Esophagus squamous epithelium (tissue), 5 donors: ENCODE results near the gene BMP2K. TPM values are rescaled to one million over a fixed set of nuclear protein-coding genes. Genes with fewer than 3 reads are reported as not detected.

ENCODE experiments used
- DNase-seq: peaks from one replicate; lab custom pipeline; 2025; lab: John Stamatoyannopoulos, UW
- H3K27ac ChIP-seq, 4 donors: fragments of 200-600 bp; sonication (generic); one replicate each; pipeline ENCODE4 v1.5.1; 2016 to 2019; ENCODE audit warnings: mild to moderate bottlenecking in 1 of 4
- H3K27me3 ChIP-seq, 4 donors: fragments of 200-600 bp; sonication (generic); 1 replicate in 3 of 4; 2 replicates in 1 of 4; pipeline versions ENCODE4 v1.5.1 to v1.6.0; 2017 to 2021; ENCODE audit warnings: antibody characterized with exemption in 1 of 4
- H3K36me3 ChIP-seq, 3 donors: fragments of 200-600 bp; sonication (generic); one replicate each; pipeline ENCODE4 v1.5.1; 2016 to 2019
- H3K4me1 ChIP-seq, 3 donors: fragments of 200-600 bp; sonication (generic); one replicate each; pipeline ENCODE4 v1.5.1; 2017 to 2019
- H3K4me3 ChIP-seq, 4 donors: fragments of 200-600 bp; sonication (generic); 1 replicate in 3 of 4; 2 replicates in 1 of 4; pipeline ENCODE4 v1.5.1; 2016 to 2019; ENCODE audit warnings: mild to moderate bottlenecking in 2 of 4, moderate library complexity in 1 of 4
- H3K9me3 ChIP-seq, 3 donors: fragments of 200-600 bp; sonication (generic); one replicate each; pipeline ENCODE4 v1.5.1; 2016 to 2019
- CTCF ChIP-seq, 6 experiments: fragments of 450-650 bp in 4 of 6; fragments of 200-600 bp in 2 of 6; sonication (generic) in 2 of 6; IDR thresholded peaks; one replicate each; pipeline ENCODE4 v1.5.1; 2016 to 2019; ENCODE audit warnings: antibody characterized with exemption in 6 of 6, mild to moderate bottlenecking in 4 of 6, moderate library complexity in 4 of 6
- POLR2A ChIP-seq, 4 donors: fragments of 450-650 bp; IDR thresholded peaks; one replicate each; pipeline ENCODE4 v1.6.1; 2017; ENCODE audit warnings: antibody characterized with exemption in 4 of 4, mild to moderate bottlenecking in 4 of 4, moderate library complexity in 3 of 4
- WGBS, 2 donors: methylation state at CpG; one replicate each; pipeline ENCODE4 v1.1.5; 2018; 5-methylcytosine and 5-hydroxymethylcytosine counted together
- intact Hi-C: fragments of 100-400 bp; cut with DNase I; formaldehyde crosslinking; loops from one replicate; pipeline ENCODE4 v1.15.0; 2022
- total RNA-seq, 4 donors: library from RNA; depleted of rRNA; stranded (reverse); fragments of >200 nt; gene quantifications; one replicate each; pipeline ENCODE4 v1.1.0, GENCODE V29; 2016
- donor health status: DM: yes; HTN: yes; CAD: no.

Gene BMP2K
- total RNA-seq, 4 donors from 2014 or later: 27.4 to 47.3 (median 33.7) TPM

GRCh38 chr4:78749258-78749971 is 26.7 kb upstream of the BMP2K start:
- Histone ChIP-seq H3K27me3 (no peaks in the 10 kb centered on the region), H3K36me3 (no peaks in the 10 kb centered on the region), H3K4me3 (no peak overlapping the region), H3K27ac (no peak overlapping the region), H3K4me1 (peaks cover 0 to 4% (median 0%) of the 10 kb centered on the region in 3 donors), H3K9me3 (no peaks in the 10 kb centered on the region)
- 73 to 76% methylated on average over 4 of the region's 4 CpGs for WGBS, 2 donors
- intact Hi-C loops: no loop called here
- no peak for DNase-seq
- no peak for TF ChIP-seq CTCF (IDR thresholded peaks at IDR 0.05)
- no peak for TF ChIP-seq POLR2A (IDR thresholded peaks at IDR 0.05)

GRCh38 chr4:78749972-78750727 is 26.0 kb upstream of the BMP2K start:
- intact Hi-C loops: no loop called here
- H3K27ac ChIP-seq: no peak overlapping the region
- no peak for TF ChIP-seq POLR2A (IDR thresholded peaks at IDR 0.05)

GRCh38 chr4:78753091-78753490 is 23.1 kb upstream of the BMP2K start:
- no peak for DNase-seq
- Histone ChIP-seq H3K27me3 (no peaks in the 10 kb centered on the region), H3K4me3 (no peak overlapping the region), H3K27ac (no peak overlapping the region), H3K9me3 (no peaks in the 10 kb centered on the region), H3K36me3 (no peaks in the 10 kb centered on the region), H3K4me1 (peaks cover 0 to 4% (median 0%) of the 10 kb centered on the region in 3 donors)
- 96 to 100% methylated on average over 2 of the region's 2 CpGs for WGBS, 2 donors
- intact Hi-C loops: no loop called here
- no peak for TF ChIP-seq CTCF (IDR thresholded peaks at IDR 0.05)
- TF ChIP-seq POLR2A (IDR thresholded peaks at IDR 0.05): no peak

More at GRCh38 chr4:78749972-78750727, 26.0 kb upstream of the BMP2K start:
- peaks cover 0 to 4% (median 0%) of the 10 kb centered on the region in 3 donors for H3K4me1 ChIP-seq
- no peaks in the 10 kb centered on the region for H3K36me3 ChIP-seq
- DNase-seq: no peak
- WGBS, 2 donors: 21 to 30% methylated on average over 2 of the region's 2 CpGs
- H3K4me3 ChIP-seq: no peak overlapping the region
- no peaks in the 10 kb centered on the region for H3K9me3 ChIP-seq
- H3K27me3 ChIP-seq: no peaks in the 10 kb centered on the region

GRCh38 chr4:78754872-78755271 is 21.3 kb upstream of the BMP2K start:
- Histone ChIP-seq H3K36me3 (no peaks in the 10 kb centered on the region), H3K27me3 (no peaks in the 10 kb centered on the region), H3K9me3 (no peaks in the 10 kb centered on the region), H3K4me3 (no peak overlapping the region), H3K27ac (no peak overlapping the region), H3K4me1 (peaks cover 0 to 2% (median 0%) of the 10 kb centered on the region in 3 donors)
- WGBS, 2 donors: 74 to 81% methylated on average over 3 of the region's 3 CpGs
- no peak for TF ChIP-seq CTCF (IDR thresholded peaks at IDR 0.05)
- no peak for TF ChIP-seq POLR2A (IDR thresholded peaks at IDR 0.05)
- DNase-seq: no peak
- intact Hi-C loops: no loop called here

- intact Hi-C loops: no loop called here
- H3K36me3 ChIP-seq: no peaks in the 10 kb centered on the region
- no peak for TF ChIP-seq CTCF (IDR thresholded peaks at IDR 0.05)
- no peak for TF ChIP-seq POLR2A (IDR thresholded peaks at IDR 0.05)
- H3K4me1 ChIP-seq: no peaks in the 10 kb centered on the region
- no peaks in the 10 kb centered on the region for H3K9me3 ChIP-seq
- no peak overlapping the region for H3K27ac ChIP-seq
- no peak for DNase-seq
- no peak overlapping the region for H3K4me3 ChIP-seq
- no peaks in the 10 kb centered on the region for H3K27me3 ChIP-seq
- WGBS, 2 donors: 73 to 95% methylated on average over 3 of the region's 3 CpGs
Measured at GRCh38 chr4:78756137-78756536, 20.0 kb upstream of the BMP2K start.
